C4-2B (cell line): ENCODE data around the gene ST8SIA5.

ENCODE experiments used
- H3K27ac ChIP-seq: fragments of 450-650 bp; 2 replicates; pipeline ENCODE4 v1.5.1; 2017
- CTCF ChIP-seq: fragments of 450-650 bp; conservative IDR thresholded peaks from 2 replicates; pipeline ENCODE4 v1.5.1; 2017; ENCODE audit warnings: mild to moderate bottlenecking
- ZFX ChIP-seq: fragments of 450-650 bp; IDR thresholded peaks from 2 replicates; pipeline ENCODE4 v1.6.1; 2017

The ST8SIA5 gene

GRCh38 chr18:46720092-46720491, 36.8 kb downstream of the ST8SIA5 start:
- TF ChIP-seq CTCF = no peak
- no peak for TF ChIP-seq ZFX
- H3K27ac ChIP-seq = no peak overlapping the region

- no peak for TF ChIP-seq ZFX
- no peak for TF ChIP-seq CTCF
- no peak overlapping the region; the same call in 1 of the 2 replicates for H3K27ac ChIP-seq
Observed at GRCh38 chr18:46719388-46719787, 37.5 kb downstream of the ST8SIA5 start.

- no peak overlapping the region; the same call in 1 of the 2 replicates for H3K27ac ChIP-seq
Observed at GRCh38 chr18:46718501-46719341, 38.1 kb downstream of the ST8SIA5 start.

GRCh38 chr18:46716827-46717226, 40.0 kb downstream of the ST8SIA5 start:
- H3K27ac ChIP-seq = no peak overlapping the region
- TF ChIP-seq ZFX (no peak), CTCF (no peak)

More at GRCh38 chr18:46718501-46719341, 38.1 kb downstream of the ST8SIA5 start:
- TF ChIP-seq CTCF = no peak
- no peak for TF ChIP-seq ZFX

- TF ChIP-seq ZFX = no peak
- no peak for TF ChIP-seq CTCF
- H3K27ac ChIP-seq = no peak overlapping the region
Observed at GRCh38 chr18:46716336-46716735, 40.5 kb downstream of the ST8SIA5 start.

- H3K27ac ChIP-seq = no peak overlapping the region
- TF ChIP-seq ZFX = no peak
- no peak for TF ChIP-seq CTCF
Observed at GRCh38 chr18:46715062-46715461, 41.8 kb downstream of the ST8SIA5 start.

GRCh38 chr18:46712406-46712805, 44.4 kb downstream of the ST8SIA5 start:
- TF ChIP-seq ZFX (no peak), CTCF (no peak)
- no peak overlapping the region for H3K27ac ChIP-seq
